Peyer's patch (tissue), 4 donors: ENCODE results near the gene GPAM. TPM values are rescaled to one million over a fixed set of nuclear protein-coding genes. Genes with fewer than 3 reads are reported as not detected.
"Not testable (repeated sequence)": the region's sequence is repeated elsewhere in the genome, so short reads cannot be mapped to it uniquely, and the experiment has no call there.

Experiments used
- DNase-seq, 3 donors: peaks; one replicate each; pipeline ENCODE4 v3.0.0-alpha.2; 2017 to 2019
- H3K27ac ChIP-seq, 4 donors: fragments of 200-600 bp; sonication (generic); one replicate each; pipeline ENCODE4 v1.5.1; 2016 to 2019
- H3K27me3 ChIP-seq, 2 donors: fragments of 200-600 bp; sonication (generic); one replicate each; pipeline ENCODE4 v1.5.1; 2019
- H3K36me3 ChIP-seq, 3 donors: fragments of 200-600 bp; sonication (generic); one replicate each; pipeline ENCODE4 v1.5.1; 2016 to 2019
- H3K4me1 ChIP-seq, 4 donors: fragments of 200-600 bp; sonication (generic); one replicate each; pipeline ENCODE4 v1.5.1; 2016 to 2019
- H3K4me3 ChIP-seq, 4 donors: fragments of 200-600 bp; sonication (generic); 1 replicate in 3 of 4; 2 replicates in 1 of 4; pipeline ENCODE4 v1.5.1; 2016 to 2019; ENCODE audit warnings: mild to moderate bottlenecking in 1 of 4
- H3K9me3 ChIP-seq, 4 donors: fragments of 200-600 bp; sonication (generic); one replicate each; pipeline ENCODE4 v1.5.1; 2016 to 2019; ENCODE audit warnings: mild to moderate bottlenecking in 1 of 4
- POLR2A ChIP-seq, 2 donors: fragments of 450-650 bp; IDR thresholded peaks; one replicate each; pipeline ENCODE4 v1.5.1; 2017; ENCODE audit warnings: antibody characterized with exemption in 2 of 2, mild to moderate bottlenecking in 2 of 2, moderate library complexity in 2 of 2
- total RNA-seq, 4 donors: library from RNA; depleted of rRNA; stranded (reverse); fragments of >200 nt; gene quantifications; one replicate each; pipeline ENCODE4 v1.1.0, GENCODE V29; 2016
- TF ChIP-seq, protein P1 (sequence below), 6 experiments: fragments of 450-650 bp in 4 of 6; fragments of 200-600 bp in 2 of 6; sonication (generic) in 1 of 6; IDR thresholded peaks; one replicate each; pipeline ENCODE4 v1.5.1; 2017 to 2019; ENCODE audit warnings: antibody characterized with exemption in 6 of 6, mild to moderate bottlenecking in 3 of 6, moderate library complexity in 1 of 6

Gene GPAM
- total RNA-seq, 4 donors from 2014 or later, result 3.3 to 13.7 (median 6.4) TPM

DNA sequence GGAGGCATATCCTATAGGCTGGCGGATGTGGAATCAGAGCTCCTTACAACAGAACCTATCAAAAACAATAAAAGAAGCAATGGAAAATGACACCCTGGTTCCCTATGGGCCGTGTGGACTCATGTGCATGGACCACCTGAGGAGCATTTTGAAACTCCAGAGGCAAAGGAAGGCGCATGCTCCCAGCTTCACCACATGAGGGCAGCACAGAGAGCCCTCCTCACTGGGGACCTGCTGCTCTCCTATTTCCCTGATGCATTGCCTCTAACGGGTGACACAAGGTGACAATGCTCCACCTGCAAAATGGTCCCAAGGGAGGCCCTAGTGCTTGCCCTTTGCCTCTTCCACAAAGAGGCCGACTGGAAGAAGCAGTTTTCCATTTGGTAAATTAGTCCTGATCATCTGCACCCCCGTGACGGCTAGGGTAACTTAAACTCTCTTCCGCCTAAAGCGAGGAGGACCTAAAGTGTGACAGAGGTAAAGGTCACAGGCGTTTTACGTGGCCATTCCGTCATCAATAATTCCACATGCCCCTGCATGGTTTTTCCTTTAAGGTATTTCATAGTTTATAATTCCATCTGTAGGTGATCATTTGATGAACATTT is 67.7 kb downstream of the GPAM start:
- no peak for TF ChIP-seq POLR2A (IDR thresholded peaks at IDR 0.05)
- TF ChIP-seq, protein P1, sequence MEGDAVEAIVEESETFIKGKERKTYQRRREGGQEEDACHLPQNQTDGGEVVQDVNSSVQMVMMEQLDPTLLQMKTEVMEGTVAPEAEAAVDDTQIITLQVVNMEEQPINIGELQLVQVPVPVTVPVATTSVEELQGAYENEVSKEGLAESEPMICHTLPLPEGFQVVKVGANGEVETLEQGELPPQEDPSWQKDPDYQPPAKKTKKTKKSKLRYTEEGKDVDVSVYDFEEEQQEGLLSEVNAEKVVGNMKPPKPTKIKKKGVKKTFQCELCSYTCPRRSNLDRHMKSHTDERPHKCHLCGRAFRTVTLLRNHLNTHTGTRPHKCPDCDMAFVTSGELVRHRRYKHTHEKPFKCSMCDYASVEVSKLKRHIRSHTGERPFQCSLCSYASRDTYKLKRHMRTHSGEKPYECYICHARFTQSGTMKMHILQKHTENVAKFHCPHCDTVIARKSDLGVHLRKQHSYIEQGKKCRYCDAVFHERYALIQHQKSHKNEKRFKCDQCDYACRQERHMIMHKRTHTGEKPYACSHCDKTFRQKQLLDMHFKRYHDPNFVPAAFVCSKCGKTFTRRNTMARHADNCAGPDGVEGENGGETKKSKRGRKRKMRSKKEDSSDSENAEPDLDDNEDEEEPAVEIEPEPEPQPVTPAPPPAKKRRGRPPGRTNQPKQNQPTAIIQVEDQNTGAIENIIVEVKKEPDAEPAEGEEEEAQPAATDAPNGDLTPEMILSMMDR (IDR thresholded peaks at IDR 0.05), result peak in 5 of 6 experiments; percentile 13 to 68 (median 58)

DNA sequence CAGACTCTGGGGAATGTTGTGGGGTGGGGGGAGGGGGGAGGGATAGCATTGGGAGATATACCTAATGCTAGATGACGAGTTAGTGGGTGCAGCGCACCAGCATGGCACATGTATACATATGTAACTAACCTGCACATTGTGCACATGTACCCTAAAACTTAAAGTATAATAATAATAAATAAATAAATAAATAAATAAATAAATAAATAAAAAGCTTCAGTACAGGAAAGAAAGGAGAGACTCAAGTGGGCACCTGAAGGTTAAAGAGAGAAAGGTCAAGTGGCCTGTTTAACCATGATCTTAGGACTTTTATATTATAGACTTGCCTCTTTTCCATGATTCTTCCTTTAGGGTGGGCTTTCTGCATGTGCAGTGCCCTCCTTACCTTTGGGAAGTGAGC is 73.8 kb downstream of the GPAM start:
- not testable (repeated sequence) for H3K9me3 ChIP-seq, H3K36me3 ChIP-seq, H3K4me3 ChIP-seq, H3K27me3 ChIP-seq, H3K27ac ChIP-seq, H3K4me1 ChIP-seq, DNase-seq

More for the DNA sequence above, 67.7 kb downstream of the GPAM start:
- no peaks in the 10 kb centered on the region for H3K36me3 ChIP-seq
- H3K27me3 ChIP-seq, result no peaks in the 10 kb centered on the region
- no peak overlapping the region for H3K27ac ChIP-seq
- DNase-seq, result peak in 1 of 3 donors; percentile 65
- no peak overlapping the region for H3K4me3 ChIP-seq
- no peaks in the 10 kb centered on the region for H3K9me3 ChIP-seq
- no peaks in the 10 kb centered on the region for H3K4me1 ChIP-seq

Other genes starting within 250 kb of the GPAM start
- not detected for gene TECTB, start 99.6 kb upstream of the GPAM start, total RNA-seq
- 1,000 to 10,000 TPM in 1 of 4 donors, 100 to 1,000 TPM in 3; 133 to 1,137 (median 595) TPM for gene ACSL5, start 190.4 kb upstream of the GPAM start, total RNA-seq